Activated CD4-positive, alpha-beta T cell treated with anti-CD3 and anti-CD28 coated beads, Interleukin-2, amount 10 ng/mL, durations not matched to agents 7 days and 5 days (primary cell): ENCODE data around the gene NFE2L2. TPM values are rescaled to one million over a fixed set of nuclear protein-coding genes. Genes with fewer than 3 reads are reported as not detected.
A peak's percentile ranks its signal among the peaks of the same experiment; 100 is the strongest.
"Not testable (repeated sequence)": the region's sequence is repeated elsewhere in the genome, so short reads cannot be mapped to it uniquely, and the experiment has no call there.

Source experiments
- CTCF ChIA-PET: fragments of 350-600 bp; sonication (Branson Sonifier 250); formaldehyde crosslinking; loops from one replicate; lab custom pipeline; 2021; ENCODE audit warnings: antibody characterized with exemption; lab: Charles Lee
- POLR2A ChIA-PET: fragments of 350-600 bp; sonication (Branson Sonifier 250); formaldehyde crosslinking; loops from one replicate; lab custom pipeline; 2021; ENCODE audit warnings: antibody characterized with exemption; lab: Charles Lee
- DNase-seq: peaks from one replicate; pipeline ENCODE4 v3.0.0-alpha.2; 2020
- H3K27ac Mint-ChIP-seq: one replicate; pipeline ENCODE4 v1.8.0; 2021; ENCODE audit warnings: mild to moderate bottlenecking, moderate library complexity, mixed read lengths
- H3K27me3 Mint-ChIP-seq: one replicate; pipeline ENCODE4 v1.8.0; 2021; ENCODE audit warnings: mixed read lengths
- H3K36me3 Mint-ChIP-seq: one replicate; pipeline ENCODE4 v1.8.0; 2021; ENCODE audit warnings: low read depth, mixed read lengths
- H3K4me1 Mint-ChIP-seq: one replicate; pipeline ENCODE4 v1.8.0; 2021; ENCODE audit warnings: mixed read lengths
- H3K4me3 Mint-ChIP-seq: one replicate; pipeline ENCODE4 v1.8.0; 2021; ENCODE audit warnings: mild to moderate bottlenecking, moderate library complexity, mixed read lengths
- H3K9me3 Mint-ChIP-seq: one replicate; pipeline ENCODE4 v1.8.0; 2021; ENCODE audit warnings: mixed read lengths
- total RNA-seq, 2 experiments: library from RNA; stranded (reverse); gene quantifications; one replicate each; pipeline ENCODE4 v1.2.3, GENCODE V29; 2021

Gene NFE2L2
- total RNA-seq, 2 experiments from 2014 or later: 65.6 to 82.0 TPM

DNA sequence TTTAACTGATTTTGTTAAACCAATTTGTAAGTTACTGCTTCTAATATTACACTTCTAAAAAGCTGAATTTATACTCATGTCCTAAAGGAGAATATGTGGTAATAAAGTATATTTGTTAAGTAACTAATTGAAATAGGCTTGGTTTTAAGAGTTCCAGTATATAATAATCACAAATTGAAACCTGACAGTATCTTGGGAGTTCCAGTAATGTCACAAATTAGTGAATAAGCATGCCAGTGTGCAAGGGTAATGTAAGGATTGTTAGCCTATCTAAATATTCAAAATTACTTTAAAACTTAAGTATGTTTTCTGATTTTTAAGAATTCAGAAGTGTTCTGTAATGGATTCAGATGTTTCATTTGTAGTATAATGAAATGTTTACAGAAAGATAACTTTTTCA lies 41.1 kb downstream of the NFE2L2 start:
- Mint-ChIP-seq H3K4me1 (peaks cover 25% of the 10 kb centered on the region), H3K36me3 (peaks cover 57% of the 10 kb centered on the region)
- H3K4me3 Mint-ChIP-seq, H3K9me3 Mint-ChIP-seq, H3K27me3 Mint-ChIP-seq, H3K27ac Mint-ChIP-seq, POLR2A ChIA-PET, DNase-seq: not testable (repeated sequence)
- CTCF ChIA-PET: interaction anchor here (0.6 to 1.4 kb wide), 2 partner anchors 21 to 40 kb away, joined by 3 to 5 read pairs; no protein-coding TSS in a partner anchor

DNA sequence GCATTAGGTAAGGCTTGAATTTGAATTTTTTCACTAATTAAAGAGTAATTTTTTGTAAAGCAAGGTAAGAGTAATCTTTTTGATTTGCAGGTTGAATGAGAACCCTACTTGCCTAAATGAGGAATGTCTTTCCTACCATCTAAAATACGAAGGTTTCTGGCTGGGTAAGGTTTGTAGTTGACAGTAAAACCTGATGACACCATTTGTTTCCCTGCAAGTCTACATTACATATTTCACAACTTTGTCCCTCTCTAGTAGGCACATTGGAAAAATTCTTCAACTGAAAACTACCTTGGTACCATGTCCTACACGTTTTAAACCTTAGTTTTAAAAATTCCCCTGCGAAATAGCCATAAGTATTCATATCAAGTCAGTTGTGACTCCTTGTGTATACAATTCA lies 42.6 kb downstream of the NFE2L2 start:
- DNase-seq: no peak
- H3K27me3 Mint-ChIP-seq: no peaks in the 10 kb centered on the region
- H3K4me3 Mint-ChIP-seq: no peak overlapping the region
- peaks cover 59% of the 10 kb centered on the region for H3K36me3 Mint-ChIP-seq
- ChIA-PET CTCF (interaction anchor here (1.4 to 2.2 kb wide), 2 partner anchors 13 to 41 kb away, joined by 3 to 7 read pairs; no protein-coding TSS in a partner anchor), POLR2A (no interaction called here)
- H3K9me3 Mint-ChIP-seq: no peaks in the 10 kb centered on the region
- peaks cover 36% of the 10 kb centered on the region for H3K4me1 Mint-ChIP-seq
- no peak overlapping the region for H3K27ac Mint-ChIP-seq

DNA sequence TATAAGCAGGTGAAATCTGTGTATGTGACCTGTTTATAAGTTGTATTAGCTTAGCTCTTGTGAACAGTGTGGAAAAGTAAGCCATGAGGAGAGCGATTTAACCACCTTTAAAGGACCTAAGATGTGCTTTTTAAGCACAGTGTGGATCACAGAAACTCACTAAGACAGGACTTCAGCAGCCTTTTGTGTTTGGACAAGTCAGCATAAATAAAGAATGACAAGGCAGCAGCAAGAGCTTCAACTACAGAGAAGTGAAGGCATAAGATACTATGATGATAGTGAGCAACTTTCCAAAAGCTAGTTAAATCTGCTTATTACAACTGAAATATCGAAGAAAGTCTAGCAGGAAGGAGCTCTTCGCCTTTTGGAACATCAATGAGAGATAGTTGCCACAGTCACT lies 43.0 kb downstream of the NFE2L2 start:
- DNase-seq: no peak
- Mint-ChIP-seq H3K4me3 (no peak overlapping the region), H3K27me3 (no peaks in the 10 kb centered on the region), H3K9me3 (no peaks in the 10 kb centered on the region), H3K4me1 (peaks cover 39% of the 10 kb centered on the region), H3K27ac (no peak overlapping the region), H3K36me3 (peaks cover 61% of the 10 kb centered on the region)
- ChIA-PET POLR2A (no interaction called here), CTCF (interaction anchor here (1.6 to 2.2 kb wide), 2 partner anchors 14 to 17 kb away, joined by 3 to 7 read pairs; no protein-coding TSS in a partner anchor)

DNA sequence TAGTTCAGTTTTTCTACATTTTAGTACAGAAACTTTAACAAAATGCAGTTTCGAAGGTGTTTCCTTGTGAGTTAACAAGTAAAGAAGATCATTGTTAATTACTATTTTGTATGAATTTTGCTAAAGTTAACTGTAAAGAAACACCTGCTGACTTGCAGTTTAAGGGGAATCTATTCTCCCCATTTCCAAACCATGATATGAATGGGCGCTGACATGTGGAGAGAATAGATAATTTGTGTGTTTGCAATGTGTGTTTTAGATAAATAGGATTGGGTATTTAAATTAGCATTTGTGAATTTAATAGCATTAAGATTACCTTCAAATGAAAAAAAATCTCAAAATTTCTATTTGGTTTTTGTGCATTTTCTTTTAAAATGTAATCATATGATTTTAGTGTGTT lies 44.7 kb downstream of the NFE2L2 start:
- H3K9me3 Mint-ChIP-seq, DNase-seq, H3K4me3 Mint-ChIP-seq, H3K27ac Mint-ChIP-seq, POLR2A ChIA-PET, H3K27me3 Mint-ChIP-seq, CTCF ChIA-PET: not testable (repeated sequence)
- peaks cover 74% of the 10 kb centered on the region for H3K36me3 Mint-ChIP-seq
- peaks cover 57% of the 10 kb centered on the region for H3K4me1 Mint-ChIP-seq

DNA sequence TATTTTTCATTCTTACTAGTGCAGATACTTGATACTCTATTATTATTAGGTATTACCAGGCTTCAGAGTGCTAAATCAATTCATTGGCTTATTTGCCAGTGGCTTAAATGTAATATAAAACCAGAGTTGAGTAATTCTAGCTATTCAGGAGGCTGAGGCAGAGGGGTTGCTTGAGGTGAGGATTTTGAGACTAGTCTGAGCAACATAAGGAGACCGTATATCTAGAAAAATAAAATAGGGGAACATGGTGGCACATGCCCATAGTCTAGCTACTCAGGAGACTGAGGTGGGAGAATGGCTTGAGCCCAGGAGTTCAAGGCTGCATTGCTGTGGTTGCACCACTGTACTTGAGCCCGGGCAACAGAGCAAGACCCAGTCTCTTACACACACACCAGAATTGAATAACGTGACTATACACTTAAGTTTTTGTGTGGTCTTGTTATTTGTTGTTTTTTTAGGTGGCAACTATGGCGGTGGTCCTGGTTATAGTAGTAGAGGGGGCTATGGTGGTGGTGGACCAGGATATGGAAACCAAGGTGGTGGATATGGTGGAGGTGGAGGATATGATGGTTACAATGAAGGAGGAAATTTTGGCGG lies 47.2 kb downstream of the NFE2L2 start:
- H3K36me3 Mint-ChIP-seq: peaks cover 74% of the 10 kb centered on the region
- H3K4me3 Mint-ChIP-seq: no peak overlapping the region
- CTCF ChIA-PET: interaction anchor here (2.0 kb wide), 1 partner anchor 45 kb away, joined by 6 read pairs; no protein-coding TSS in a partner anchor
- peaks cover 61% of the 10 kb centered on the region for H3K4me1 Mint-ChIP-seq
- POLR2A ChIA-PET: no interaction called here
- DNase-seq: no peak
- H3K27me3 Mint-ChIP-seq: no peaks in the 10 kb centered on the region
- H3K27ac Mint-ChIP-seq: no peak overlapping the region
- no peaks in the 10 kb centered on the region for H3K9me3 Mint-ChIP-seq

DNA sequence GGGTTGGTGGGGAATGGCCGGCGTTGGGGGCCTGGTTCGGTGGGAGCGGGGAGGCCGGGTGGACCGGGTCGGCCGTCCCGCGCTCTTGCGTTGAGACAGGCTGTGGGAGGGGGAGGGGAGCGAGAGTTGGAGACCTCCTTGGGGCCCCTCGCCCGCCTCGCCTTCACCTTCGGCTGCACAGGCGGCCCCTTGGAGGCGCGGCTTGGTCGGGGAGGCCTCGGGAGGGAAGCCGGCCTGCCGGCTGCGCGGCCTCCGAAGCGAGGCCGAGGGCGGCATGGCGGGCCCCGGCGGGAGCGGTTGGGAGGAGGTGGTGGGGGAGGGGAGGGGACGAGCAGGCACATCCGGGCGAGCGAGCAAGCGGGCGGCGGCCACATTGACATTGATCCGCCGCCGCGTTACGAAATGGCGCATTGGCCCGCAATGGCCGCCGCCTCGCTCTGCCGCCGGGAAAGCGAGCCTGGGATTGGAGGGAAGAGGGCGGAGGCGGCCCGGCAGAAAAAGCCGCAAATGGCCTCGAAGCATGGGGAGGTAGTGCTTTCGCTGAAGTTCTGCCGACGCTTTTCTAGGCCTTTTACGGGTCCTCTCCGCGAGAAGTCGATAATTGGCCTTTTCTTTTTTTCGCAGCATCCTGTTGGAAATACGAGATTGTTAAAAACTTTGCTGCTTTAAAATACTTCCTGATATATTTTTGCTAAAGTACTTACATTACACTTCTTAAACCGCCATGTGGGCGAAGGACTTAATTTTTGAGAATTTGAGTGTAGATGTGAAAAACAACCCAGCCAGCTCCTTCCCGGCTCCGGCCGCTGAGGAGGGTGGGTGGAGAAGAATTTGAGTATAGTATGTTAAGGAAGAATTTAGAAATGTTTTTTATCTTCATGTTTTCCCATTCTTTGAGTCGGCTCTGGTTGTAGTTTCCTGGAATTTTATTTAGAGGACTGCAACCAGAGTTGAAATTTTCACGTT lies 51.4 kb downstream of the NFE2L2 start:
- H3K27ac Mint-ChIP-seq: peak overlapping the region; percentile 99
- H3K4me3 Mint-ChIP-seq: peak overlapping the region; percentile 87
- ChIA-PET CTCF (interaction anchor here (0.6 to 1.7 kb wide), 4 partner anchors 16 to 50 kb away, joined by 3 to 9 read pairs (median 4); no protein-coding TSS in a partner anchor), POLR2A (interaction anchor here (1.2 to 1.5 kb wide), 2 partner anchors 50 to 52 kb away, joined by 4 to 11 read pairs; partner anchors contain the start of gene NFE2L2)
- no peaks in the 10 kb centered on the region for H3K27me3 Mint-ChIP-seq
- H3K36me3 Mint-ChIP-seq: peaks cover 43% of the 10 kb centered on the region
- DNase-seq: peak; percentile 93
- peaks cover 49% of the 10 kb centered on the region for H3K4me1 Mint-ChIP-seq
- no peaks in the 10 kb centered on the region for H3K9me3 Mint-ChIP-seq

DNA sequence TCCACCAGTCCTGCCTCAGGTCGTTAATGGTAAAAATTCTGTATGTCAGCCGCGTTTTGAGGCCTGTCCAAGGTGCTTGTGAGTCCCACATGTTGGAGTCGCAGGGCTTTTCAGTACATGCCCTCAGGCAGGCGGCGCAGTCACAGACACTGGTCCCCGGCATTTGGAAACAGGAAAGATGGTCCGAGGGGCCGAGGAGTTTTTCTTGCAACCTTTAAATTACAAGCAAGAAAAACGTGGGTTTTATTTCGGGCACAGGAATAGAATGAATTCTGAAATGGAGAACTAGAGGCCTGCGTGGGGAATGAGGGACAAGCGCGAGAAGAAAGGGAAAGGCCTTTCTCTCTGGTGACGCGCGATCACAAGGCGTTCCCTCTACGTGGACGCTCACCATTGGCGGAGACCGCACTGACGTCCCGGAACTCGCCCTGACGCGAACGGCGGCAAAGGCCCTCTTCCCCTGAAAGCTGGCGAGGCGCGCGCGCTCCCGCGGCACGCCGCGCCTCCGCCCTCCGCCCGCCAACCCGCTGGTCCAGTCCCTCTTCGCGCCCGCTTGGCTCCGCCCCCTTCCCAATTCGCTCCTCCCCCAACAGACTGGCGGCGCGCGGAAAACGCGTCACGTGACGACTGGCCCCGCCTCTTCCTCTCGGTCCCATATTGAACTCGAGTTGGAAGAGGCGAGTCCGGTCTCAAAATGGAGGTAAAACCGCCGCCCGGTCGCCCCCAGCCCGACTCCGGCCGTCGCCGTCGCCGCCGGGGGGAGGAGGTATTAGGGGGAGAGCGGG lies 52.2 kb downstream of the NFE2L2 start, which contains the start of gene HNRNPA3:
TSS of gene HNRNPA3 (plus strand) at position 689 of the 785 bp plus-strand sequence. CDS start at position 695, 6 bp downstream.
- Mint-ChIP-seq H3K4me1 (peaks cover 47% of the 10 kb centered on the region), H3K27me3 (no peaks in the 10 kb centered on the region), H3K36me3 (peaks cover 38% of the 10 kb centered on the region), H3K9me3 (no peaks in the 10 kb centered on the region), H3K27ac (peak within 1 kb of the TSS; percentile 99), H3K4me3 (peak within 1 kb of the TSS; percentile 87)
- DNase-seq: peak; percentile 99
- ChIA-PET CTCF (interaction anchor here (0.8 to 1.7 kb wide), 8 partner anchors 9 to 103 kb away, joined by 3 to 9 read pairs (median 3); no protein-coding TSS in a partner anchor), POLR2A (interaction anchor here (0.8 to 1.5 kb wide), 3 partner anchors 13 to 53 kb away, joined by 3 to 11 read pairs (median 4); partner anchors contain the start of gene NFE2L2)

DNA sequence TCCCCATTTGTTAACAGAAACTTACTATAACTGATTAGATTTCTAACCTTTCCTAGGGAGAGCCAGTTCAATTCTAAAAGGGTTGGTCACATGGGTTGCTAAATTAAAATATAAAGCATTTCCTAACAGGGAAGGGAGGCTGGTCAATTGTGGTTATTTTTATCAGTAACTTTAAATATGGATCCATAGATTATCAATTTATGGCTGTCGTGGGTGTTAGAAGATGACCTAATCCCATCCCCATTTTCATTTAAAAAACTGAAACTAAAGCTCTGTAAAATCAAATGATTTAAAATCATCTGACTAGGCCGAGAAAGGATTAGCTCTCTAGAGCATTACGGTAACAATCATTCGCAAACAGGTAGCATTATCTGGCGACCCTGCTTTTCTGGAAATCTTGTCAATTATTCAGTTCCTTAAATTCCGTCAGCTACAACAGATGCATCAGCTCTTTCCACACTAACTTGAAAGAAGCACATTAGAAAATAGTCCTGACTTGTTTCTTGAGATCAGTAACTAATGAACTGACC lies 52.9 kb downstream of the NFE2L2 start:
- H3K4me1 Mint-ChIP-seq: peaks cover 46% of the 10 kb centered on the region
- peak overlapping the region; percentile 99 for H3K27ac Mint-ChIP-seq
- POLR2A ChIA-PET: interaction anchor here (0.8 to 1.5 kb wide), 3 partner anchors 14 to 54 kb away, joined by 3 to 11 read pairs (median 4); partner anchors contain the start of gene NFE2L2
- peak overlapping the region; percentile 87 for H3K4me3 Mint-ChIP-seq
- no peaks in the 10 kb centered on the region for H3K9me3 Mint-ChIP-seq
- DNase-seq: no peak
- no peaks in the 10 kb centered on the region for H3K27me3 Mint-ChIP-seq
- H3K36me3 Mint-ChIP-seq: peaks cover 33% of the 10 kb centered on the region
- CTCF ChIA-PET: interaction anchor here (0.8 to 1.7 kb wide), 7 partner anchors 9 to 104 kb away, joined by 3 to 9 read pairs (median 3); no protein-coding TSS in a partner anchor

DNA sequence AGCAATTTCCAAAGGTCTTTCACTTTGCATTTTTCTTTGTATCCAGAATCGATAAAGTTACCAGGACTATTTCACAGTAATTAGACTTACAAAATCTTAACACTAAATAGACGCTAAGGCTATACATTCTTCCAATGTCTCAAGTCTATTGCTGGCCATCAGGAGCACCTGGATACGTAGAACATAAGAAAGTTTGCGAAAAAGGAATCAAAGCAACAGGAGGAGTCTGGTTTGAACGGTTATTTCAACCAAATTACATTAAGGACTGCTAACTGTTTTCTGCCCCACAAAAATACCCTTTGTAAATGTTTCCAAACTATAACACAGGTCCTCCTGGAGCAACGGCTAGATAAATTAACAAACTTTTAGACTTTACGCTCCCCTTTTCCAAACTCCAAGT lies 53.4 kb downstream of the NFE2L2 start:
- POLR2A ChIA-PET: interaction anchor here (1.5 kb wide), 1 partner anchor 54 kb away, joined by 11 read pairs; the partner anchor contains the start of gene NFE2L2
- peak overlapping the region; percentile 99 for H3K27ac Mint-ChIP-seq

DNA sequence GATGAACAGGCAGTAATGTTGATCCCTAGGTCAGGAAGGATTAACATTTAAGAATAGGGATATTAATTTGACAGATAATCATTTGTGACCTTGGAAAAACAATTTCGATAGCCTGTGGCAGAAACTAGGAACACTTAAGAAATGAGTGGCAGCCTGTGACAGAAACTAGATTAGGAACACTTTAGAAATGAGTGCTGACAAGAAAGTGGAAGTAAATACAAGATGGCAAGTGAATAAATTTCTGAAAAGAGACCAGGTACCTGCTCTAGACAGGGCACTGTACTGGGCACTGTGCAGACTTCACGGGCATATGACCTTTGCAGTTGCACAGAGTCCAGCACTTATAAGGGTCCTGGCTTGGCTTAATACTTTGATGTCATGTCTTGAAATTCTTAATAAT lies 57.4 kb downstream of the NFE2L2 start:
- H3K4me3 Mint-ChIP-seq: no peak overlapping the region
- DNase-seq: no peak
- ChIA-PET CTCF (no interaction called here), POLR2A (no interaction called here)
- H3K4me1 Mint-ChIP-seq: peaks cover 22% of the 10 kb centered on the region
- H3K36me3 Mint-ChIP-seq: no peaks in the 10 kb centered on the region
- no peaks in the 10 kb centered on the region for H3K27me3 Mint-ChIP-seq
- no peaks in the 10 kb centered on the region for H3K9me3 Mint-ChIP-seq
- no peak overlapping the region for H3K27ac Mint-ChIP-seq

More for the DNA sequence above, 53.4 kb downstream of the NFE2L2 start:
- CTCF ChIA-PET: interaction anchor here (0.8 to 1.7 kb wide), 8 partner anchors 8 to 104 kb away, joined by 3 to 9 read pairs (median 4); no protein-coding TSS in a partner anchor
- Mint-ChIP-seq H3K4me3 (peak overlapping the region; percentile 87), H3K36me3 (peaks cover 28% of the 10 kb centered on the region), H3K27me3 (no peaks in the 10 kb centered on the region), H3K9me3 (no peaks in the 10 kb centered on the region), H3K4me1 (peaks cover 44% of the 10 kb centered on the region)
- no peak for DNase-seq

DNA sequence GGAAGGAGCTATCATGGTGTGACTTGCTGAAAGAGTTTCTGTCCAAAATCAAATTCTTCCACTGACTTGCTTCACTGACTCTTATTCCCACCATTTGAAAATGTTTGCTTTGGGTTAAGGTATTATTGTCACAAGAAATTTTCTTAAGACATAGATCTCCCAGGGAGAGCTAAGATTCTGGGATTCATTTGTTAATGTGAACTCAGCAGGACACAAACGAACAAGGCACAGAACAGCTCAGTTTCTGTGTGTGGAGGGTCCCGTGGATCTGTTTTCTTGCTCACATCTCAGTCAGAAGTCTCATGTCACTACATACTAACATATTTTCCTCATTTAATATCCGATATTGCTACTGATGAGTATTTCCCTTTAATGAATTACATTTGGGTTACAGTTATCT lies 60.1 kb downstream of the NFE2L2 start:
- Mint-ChIP-seq H3K4me3 (no peak overlapping the region), H3K9me3 (no peaks in the 10 kb centered on the region), H3K27me3 (no peaks in the 10 kb centered on the region), H3K4me1 (peaks cover 12% of the 10 kb centered on the region), H3K36me3 (no peaks in the 10 kb centered on the region), H3K27ac (no peak overlapping the region)
- ChIA-PET CTCF (interaction anchor here (0.5 to 0.8 kb wide), 3 partner anchors 20 to 293 kb away, joined by 3 to 5 read pairs (median 3); no protein-coding TSS in a partner anchor), POLR2A (no interaction called here)
- DNase-seq: no peak
